ENCODE measurements around the gene GTPBP1.

GRCh38 chr22:38730411-38730871 is 24.7 kb downstream of the GTPBP1 start:
- no peak for TF ChIP-seq CTCF (IDR thresholded peaks at IDR 0.05)
- TF ChIP-seq POLR2A (IDR thresholded peaks at IDR 0.05) = no peak

Data from uterus (tissue), 2 donors.